Astrocyte (in vitro differentiated cells and primary cell): ENCODE measurements around the gene NACC1. TPM values are rescaled to one million over a fixed set of nuclear protein-coding genes. Genes with fewer than 3 reads are reported as not detected.

Source experiments
- DNase-seq: peaks from one replicate; pipeline ENCODE4 v3.0.0-alpha.2; 2010; ENCODE audit warnings: low read depth
- FAIRE-seq: peaks from 2 replicates; lab custom pipeline; 2011; peaks lifted over from hg19 to GRCh38; lab: Jason Lieb, UNC
- H2AFZ ChIP-seq: 2 replicates; pipeline ENCODE4 v1.6.0; 2012; ENCODE audit warnings: low read depth, low read length, inconsistent platforms
- H3K27ac ChIP-seq: 2 replicates; pipeline ENCODE4 v1.5.1; 2011; ENCODE audit warnings: low read depth, low read length, inconsistent platforms
- H3K27me3 ChIP-seq: 2 replicates; pipeline ENCODE4 v1.6.0; 2011; ENCODE audit warnings: low read length, inconsistent platforms; ENCODE audit not compliant: insufficient read depth
- H3K36me3 ChIP-seq: 2 replicates; pipeline ENCODE4 v1.5.1; 2011; ENCODE audit warnings: low read length, inconsistent platforms; ENCODE audit not compliant: insufficient read depth
- H3K4me1 ChIP-seq: 2 replicates; pipeline ENCODE4 v1.5.1; 2011; ENCODE audit warnings: low read length, inconsistent platforms; ENCODE audit not compliant: insufficient read depth
- H3K4me2 ChIP-seq: 2 replicates; pipeline ENCODE4 v1.6.0; 2012; ENCODE audit warnings: low read length, inconsistent platforms
- H3K4me3 ChIP-seq: 2 replicates; pipeline ENCODE4 v1.5.1; 2011; ENCODE audit warnings: low read depth, mild to moderate bottlenecking, low read length, inconsistent platforms; ENCODE audit not compliant: insufficient read depth
- H3K79me2 ChIP-seq: 2 replicates; pipeline ENCODE4 v1.6.0; 2012; ENCODE audit warnings: mild to moderate bottlenecking, low read length, inconsistent platforms; ENCODE audit not compliant: insufficient read depth
- H3K9ac ChIP-seq: 2 replicates; pipeline ENCODE4 v1.6.0; 2012; ENCODE audit warnings: mild to moderate bottlenecking, low read length, inconsistent platforms
- H3K9me3 ChIP-seq: 2 replicates; pipeline ENCODE4 v1.5.1; 2012; ENCODE audit warnings: low read depth, mild to moderate bottlenecking, low read length, inconsistent platforms; ENCODE audit not compliant: insufficient read depth
- H4K20me1 ChIP-seq: 2 replicates; pipeline ENCODE4 v1.6.0; 2012; ENCODE audit warnings: low read length, inconsistent platforms; ENCODE audit not compliant: insufficient read depth
- H3K27ac Mint-ChIP-seq: one replicate; pipeline ENCODE4 v1.8.0; 2021; ENCODE audit warnings: mild to moderate bottlenecking, mixed read lengths; ENCODE audit not compliant: unreplicated experiment
- H3K27me3 Mint-ChIP-seq: one replicate; pipeline ENCODE4 v1.8.0; 2021; ENCODE audit warnings: low read depth, mixed read lengths; ENCODE audit not compliant: unreplicated experiment
- H3K36me3 Mint-ChIP-seq: one replicate; pipeline ENCODE4 v1.8.0; 2021; ENCODE audit warnings: low read depth, mixed read lengths; ENCODE audit not compliant: unreplicated experiment
- H3K4me1 Mint-ChIP-seq: one replicate; pipeline ENCODE4 v1.8.0; 2021; ENCODE audit warnings: low read depth, mixed read lengths; ENCODE audit not compliant: unreplicated experiment
- H3K4me3 Mint-ChIP-seq: one replicate; pipeline ENCODE4 v1.8.0; 2021; ENCODE audit warnings: mild to moderate bottlenecking, moderate library complexity, mixed read lengths; ENCODE audit not compliant: unreplicated experiment
- H3K9me3 Mint-ChIP-seq: one replicate; pipeline ENCODE4 v1.8.0; 2021; ENCODE audit warnings: mild to moderate bottlenecking, mixed read lengths; ENCODE audit not compliant: unreplicated experiment
- CTCF ChIP-seq: IDR thresholded peaks from 2 replicates; pipeline ENCODE4 v1.5.1; 2011; ENCODE audit warnings: low read depth, mild to moderate bottlenecking, inconsistent platforms, low read length, moderate library complexity; ENCODE audit not compliant: insufficient read depth
- EZH2 ChIP-seq: IDR thresholded peaks from 2 replicates; pipeline ENCODE4 v1.6.1; 2012; ENCODE audit warnings: mild to moderate bottlenecking, low read length, inconsistent platforms; ENCODE audit not compliant: insufficient read depth
- total RNA-seq: library from RNA; stranded (reverse); gene quantifications from 2 replicates; pipeline ENCODE4 v1.2.1, GENCODE V29; 2021

The NACC1 gene
- total RNA-seq, 1 donor from 2014 or later: 104 TPM

- FAIRE-seq: no peak
- Histone ChIP-seq H3K27me3 (no peaks in the 10 kb centered on the region), H3K27ac (no peak overlapping the region), H3K4me1 (peaks cover 15% of the 10 kb centered on the region), H2AFZ (no peak overlapping the region), H3K4me3 (no peak overlapping the region), H3K4me2 (no peak overlapping the region), H3K9ac (no peak overlapping the region), H3K36me3 (peaks cover 6% of the 10 kb centered on the region), H3K79me2 (peaks cover 84% of the 10 kb centered on the region), H4K20me1 (peaks cover 80% of the 10 kb centered on the region), H3K9me3 (no peaks in the 10 kb centered on the region)
- H3K27me3 Mint-ChIP-seq: no peaks in the 10 kb centered on the region
- TF ChIP-seq EZH2: no peak
- TF ChIP-seq CTCF: no peak
- peaks cover 14% of the 10 kb centered on the region for H3K4me1 Mint-ChIP-seq
- no peaks in the 10 kb centered on the region for H3K9me3 Mint-ChIP-seq
- H3K27ac Mint-ChIP-seq: no peak overlapping the region
- no peak overlapping the region for H3K4me3 Mint-ChIP-seq
- H3K36me3 Mint-ChIP-seq: peaks cover 21% of the 10 kb centered on the region
- DNase-seq: no peak
Observed at GRCh38 chr19:13134626-13135025, 16.6 kb downstream of the NACC1 start.

- Histone ChIP-seq H3K27me3 (no peaks in the 10 kb centered on the region), H3K4me2 (no peak overlapping the region), H3K4me1 (peaks cover 15% of the 10 kb centered on the region), H2AFZ (no peak overlapping the region), H3K9ac (no peak overlapping the region), H3K27ac (no peak overlapping the region), H3K4me3 (no peak overlapping the region), H3K79me2 (peaks cover 76% of the 10 kb centered on the region), H4K20me1 (peaks cover 73% of the 10 kb centered on the region), H3K9me3 (no peaks in the 10 kb centered on the region), H3K36me3 (peaks cover 6% of the 10 kb centered on the region)
- Mint-ChIP-seq H3K4me3 (no peak overlapping the region), H3K27me3 (no peaks in the 10 kb centered on the region), H3K9me3 (no peaks in the 10 kb centered on the region), H3K36me3 (peaks cover 21% of the 10 kb centered on the region), H3K27ac (no peak overlapping the region), H3K4me1 (peaks cover 14% of the 10 kb centered on the region)
- FAIRE-seq: no peak
- no peak for DNase-seq
- TF ChIP-seq CTCF (no peak), EZH2 (no peak)
Observed at GRCh38 chr19:13135068-13136062, 17.3 kb downstream of the NACC1 start.
